SJCRH30 (cell line): ENCODE data around the gene SPDYE3. TPM values are rescaled to one million over a fixed set of nuclear protein-coding genes. Genes with fewer than 3 reads are reported as not detected.

ENCODE experiments used
- DNase-seq, 2 experiments: peaks; one replicate each; pipeline ENCODE4 v3.0.0-alpha.2; 2015 to 2020
- H3K27ac ChIP-seq: fragments of 250-450 bp; sonication (Bioruptor Pico); 2 replicates; pipeline ENCODE4 v1.5.1; 2020; ENCODE audit warnings: mild to moderate bottlenecking, moderate library complexity
- H3K27me3 ChIP-seq: fragments of 250-450 bp; sonication (Bioruptor Pico); 2 replicates; pipeline ENCODE4 v1.5.1; 2020; ENCODE audit warnings: mild to moderate bottlenecking, moderate library complexity
- H3K36me3 ChIP-seq: fragments of 250-450 bp; sonication (Bioruptor Pico); 2 replicates; pipeline ENCODE4 v1.5.1; 2020; ENCODE audit warnings: mild to moderate bottlenecking, moderate library complexity
- H3K4me1 ChIP-seq: fragments of 250-450 bp; sonication (Bioruptor Pico); 2 replicates; pipeline ENCODE4 v1.5.1; 2020; ENCODE audit warnings: mild to moderate bottlenecking, moderate library complexity
- H3K4me3 ChIP-seq: fragments of 250-450 bp; sonication (Bioruptor Pico); 2 replicates; pipeline ENCODE4 v1.5.1; 2020; ENCODE audit warnings: mild to moderate bottlenecking, moderate library complexity
- H3K9me3 ChIP-seq: fragments of 250-450 bp; sonication (Bioruptor Pico); replicated peaks from 2 replicates; pipeline ENCODE4 v1.5.1; 2020; ENCODE audit warnings: mild to moderate bottlenecking, moderate library complexity
- total RNA-seq: library from RNA; depleted of rRNA; stranded (reverse); fragments of >200 nt; shearing (Covaris generic); gene quantifications from 2 replicates; pipeline ENCODE4 v1.2.3, GENCODE V29; 2014; rRNA removed

The SPDYE3 gene
- total RNA-seq, 1 experiment from 2014 or later = 0.06 TPM

DNA sequence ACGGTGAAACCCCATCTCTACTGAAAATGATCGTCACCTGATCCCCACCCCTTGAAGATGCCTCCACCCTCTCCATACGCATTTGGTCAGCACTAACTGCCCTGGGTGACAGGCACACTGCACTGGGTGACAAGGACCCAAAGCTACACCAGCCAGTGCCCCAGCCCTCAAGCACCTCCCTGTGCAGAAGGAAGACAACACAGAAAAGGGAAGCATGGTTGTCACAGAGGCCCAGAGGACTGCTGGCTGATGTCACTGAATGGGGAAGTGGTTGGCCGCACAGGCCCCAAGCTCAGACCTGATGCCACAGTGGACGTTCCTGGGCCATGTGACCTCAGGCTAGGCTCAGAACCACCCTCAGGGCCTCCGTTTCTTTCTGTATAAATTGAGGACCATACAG lies 61.6 kb downstream of the SPDYE3 start:
- no peak overlapping the region for H3K27ac ChIP-seq
- H3K4me3 ChIP-seq = no peak overlapping the region
- H3K9me3 ChIP-seq = no peaks in the 10 kb centered on the region
- no peaks in the 10 kb centered on the region for H3K36me3 ChIP-seq
- DNase-seq = no peak
- H3K27me3 ChIP-seq = no peaks in the 10 kb centered on the region
- no peaks in the 10 kb centered on the region for H3K4me1 ChIP-seq

GRCh38 chr7:100370303-100370702 lies 62.8 kb downstream of the SPDYE3 start:
- H3K4me1 ChIP-seq = no peaks in the 10 kb centered on the region
- no peaks in the 10 kb centered on the region for H3K9me3 ChIP-seq
- DNase-seq = no peak
- no peak overlapping the region for H3K27ac ChIP-seq
- H3K36me3 ChIP-seq = no peaks in the 10 kb centered on the region
- H3K4me3 ChIP-seq = no peak overlapping the region
- no peaks in the 10 kb centered on the region for H3K27me3 ChIP-seq

- Histone ChIP-seq H3K27ac (no peak overlapping the region), H3K4me1 (no peaks in the 10 kb centered on the region)
- DNase-seq = no peak
Observed at GRCh38 chr7:100370746-100371145, 63.2 kb downstream of the SPDYE3 start.

DNA sequence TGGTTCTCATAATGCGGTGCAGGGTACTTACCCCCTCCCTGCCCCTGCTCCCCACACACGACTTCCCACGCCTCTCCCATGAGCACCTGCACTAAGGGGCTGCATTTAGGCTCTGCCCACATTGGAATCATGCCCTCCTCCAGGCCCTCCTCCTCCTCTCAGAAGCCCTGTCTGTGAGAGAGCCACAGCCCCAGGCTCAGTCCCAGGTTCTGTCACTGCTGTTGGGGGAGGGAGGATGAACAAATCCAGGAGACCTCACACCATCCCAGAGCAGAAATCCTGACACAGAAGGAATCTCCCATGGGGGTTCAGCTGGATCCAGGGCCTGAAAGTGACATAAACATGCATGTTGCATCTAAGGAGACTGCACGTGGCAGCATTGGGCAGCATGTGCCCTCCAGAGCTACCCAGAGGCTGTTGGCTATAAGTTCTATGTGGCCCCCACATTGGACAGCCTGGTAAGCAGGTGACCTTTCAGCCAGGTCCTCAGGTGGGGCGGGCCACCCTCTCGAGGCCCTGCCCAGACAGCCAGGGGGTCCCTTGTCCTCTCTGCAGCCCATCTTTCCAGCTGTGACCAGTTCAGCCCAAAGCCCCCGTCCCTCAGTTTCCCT lies 64.2 kb downstream of the SPDYE3 start:
- Histone ChIP-seq H3K27me3 (no peaks in the 10 kb centered on the region), H3K9me3 (no peaks in the 10 kb centered on the region), H3K27ac (no peak overlapping the region), H3K36me3 (no peaks in the 10 kb centered on the region), H3K4me1 (no peaks in the 10 kb centered on the region), H3K4me3 (no peak overlapping the region)
- DNase-seq = no peak

More at GRCh38 chr7:100370746-100371145, 63.2 kb downstream of the SPDYE3 start:
- Histone ChIP-seq H3K9me3 (no peaks in the 10 kb centered on the region), H3K4me3 (no peak overlapping the region), H3K36me3 (no peaks in the 10 kb centered on the region), H3K27me3 (no peaks in the 10 kb centered on the region)

Other genes with a start within 250 kb of the SPDYE3 start
- 37.1 and 44.3 TPM in 2 replicates for gene ZNF3, start 226.0 kb upstream of the SPDYE3 start, total RNA-seq
- gene COPS6, start 218.7 kb upstream of the SPDYE3 start, total RNA-seq = 115 and 126 TPM in 2 replicates
- gene MCM7, start 206.3 kb upstream of the SPDYE3 start, total RNA-seq = 332 and 353 TPM in 2 replicates
- gene AP4M1, start 206.1 kb upstream of the SPDYE3 start, total RNA-seq = 9.9 and 13.9 TPM in 2 replicates
- 42.2 and 47.8 TPM in 2 replicates for gene TAF6, start 188.3 kb upstream of the SPDYE3 start, total RNA-seq
- 13.2 and 13.7 TPM in 2 replicates for gene CNPY4, start 188.1 kb upstream of the SPDYE3 start, total RNA-seq
- 1.4 and 1.6 TPM in 2 replicates for gene MBLAC1, start 180.7 kb upstream of the SPDYE3 start, total RNA-seq
- 65.4 and 84.6 TPM in 2 replicates for gene LAMTOR4, start 158.8 kb upstream of the SPDYE3 start, total RNA-seq
- 9.6 and 15.4 TPM in 2 replicates for gene TRAPPC14, start 149.0 kb upstream of the SPDYE3 start, total RNA-seq
- gene GAL3ST4, start 139.1 kb upstream of the SPDYE3 start, total RNA-seq = 7.4 and 8.0 TPM in 2 replicates
- gene GPC2, start 130.3 kb upstream of the SPDYE3 start, total RNA-seq = 16.7 and 17.2 TPM in 2 replicates
- 0.10 and 1.3 TPM in 2 replicates for gene STAG3, start 129.8 kb upstream of the SPDYE3 start, total RNA-seq
- gene PVRIG, start 87.8 kb upstream of the SPDYE3 start, total RNA-seq = not detected in 2 replicates
- gene PILRB, start 50.4 kb downstream of the SPDYE3 start, total RNA-seq = 13.3 and 28.0 TPM in 2 replicates
- gene PILRA, start 65.8 kb downstream of the SPDYE3 start, total RNA-seq = 0.83 TPM in 1 of 2 replicates, not detected in the other
- gene ZCWPW1, start 121.0 kb downstream of the SPDYE3 start, total RNA-seq = 1.1 and 1.2 TPM in 2 replicates
- 48.2 and 50.6 TPM in 2 replicates for gene MEPCE, start 122.1 kb downstream of the SPDYE3 start, total RNA-seq
- gene PPP1R35, start 128.8 kb downstream of the SPDYE3 start, total RNA-seq = 11.2 and 11.7 TPM in 2 replicates
- gene SPACDR, start 156.6 kb downstream of the SPDYE3 start, total RNA-seq = not detected in 2 replicates
- gene TSC22D4, start 171.5 kb downstream of the SPDYE3 start, total RNA-seq = 13.7 and 14.7 TPM in 2 replicates
- gene NYAP1, start 176.2 kb downstream of the SPDYE3 start, total RNA-seq = 0.49 and 0.56 TPM in 2 replicates
- gene AGFG2, start 231.5 kb downstream of the SPDYE3 start, total RNA-seq = 7.2 and 9.0 TPM in 2 replicates